DMS153 treated with DMSO at 0.1 percent for 48 hours (cell line): Measurements from ENCODE around the gene EFL1.
"Not testable (repeated sequence)": the region's sequence is repeated elsewhere in the genome, so short reads cannot be mapped to it uniquely, and the experiment has no call there.

Source experiments
- DNase-seq: peaks from one replicate; lab custom pipeline; 2025; ENCODE audit not compliant: unreplicated experiment; lab: John Stamatoyannopoulos, UW

Gene EFL1

DNA sequence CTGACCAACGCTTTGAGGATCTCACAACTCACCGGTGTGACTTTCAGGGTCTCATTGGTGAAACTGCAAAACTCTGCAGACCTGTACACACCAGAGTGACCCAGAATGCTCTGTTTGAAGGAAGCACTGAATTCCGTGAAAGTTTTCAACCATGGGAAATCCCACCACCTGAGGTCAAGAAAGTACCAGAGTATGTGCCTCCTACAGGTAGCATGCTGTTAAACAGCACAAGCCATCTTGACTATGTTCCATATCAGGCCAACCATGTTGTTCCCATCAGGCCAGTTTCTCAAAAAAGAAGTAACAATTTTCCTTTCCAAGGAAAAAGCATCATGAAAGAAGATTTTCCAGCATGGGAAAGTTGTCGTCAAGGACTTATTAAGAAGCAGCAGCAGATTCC is 19.9 kb upstream of the EFL1 start:
- not testable (repeated sequence) for DNase-seq

GRCh38 chr15:82281276-82281675 is 18.7 kb upstream of the EFL1 start:
- not testable (repeated sequence) for DNase-seq

GRCh38 chr15:82275410-82275809 is 12.9 kb upstream of the EFL1 start:
- no peak for DNase-seq

GRCh38 chr15:82272154-82272553 is 9.6 kb upstream of the EFL1 start:
- no peak for DNase-seq

DNA sequence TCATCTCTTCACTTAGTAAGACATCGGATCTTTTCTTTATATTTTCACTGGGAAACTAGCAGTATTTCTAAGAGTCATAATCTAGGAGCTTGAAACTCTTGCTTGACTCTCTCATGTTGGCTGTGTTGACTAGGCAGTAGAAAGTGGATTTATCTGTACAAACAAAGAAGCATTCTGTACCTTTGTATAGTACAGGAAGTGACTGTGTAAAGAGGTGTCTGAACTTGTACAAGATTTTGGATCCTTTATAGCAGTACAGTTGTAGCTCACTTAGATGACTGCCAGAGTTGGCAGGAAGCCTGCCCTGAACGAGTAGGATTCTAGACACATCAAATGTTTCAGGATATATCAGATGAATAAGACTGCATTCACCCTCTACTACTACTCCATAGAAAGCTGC is 5.9 kb upstream of the EFL1 start:
- DNase-seq = not testable (repeated sequence)

GRCh38 chr15:82267137-82267536 is 4.6 kb upstream of the EFL1 start:
- DNase-seq = not testable (repeated sequence)

DNA sequence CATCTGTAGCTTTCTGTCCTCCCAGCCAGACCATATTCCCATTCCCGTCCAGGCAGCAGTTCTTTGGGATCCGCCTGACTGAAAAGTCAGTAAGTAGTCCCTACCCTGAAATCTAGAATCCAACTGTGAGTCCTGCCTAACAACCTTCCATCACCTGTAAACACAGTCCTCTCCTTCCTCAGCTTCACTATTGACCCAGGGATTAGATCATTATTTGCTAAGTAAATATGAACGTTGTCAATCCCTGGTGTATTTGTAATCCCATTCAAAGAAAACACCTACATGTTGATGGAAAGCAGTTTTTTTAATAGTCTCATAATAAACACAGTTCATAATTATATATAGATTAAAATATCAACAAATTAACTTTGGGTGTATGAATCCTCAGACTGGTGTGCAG is 816 bp upstream of the EFL1 start:
- peak; percentile 29 for DNase-seq

DNA sequence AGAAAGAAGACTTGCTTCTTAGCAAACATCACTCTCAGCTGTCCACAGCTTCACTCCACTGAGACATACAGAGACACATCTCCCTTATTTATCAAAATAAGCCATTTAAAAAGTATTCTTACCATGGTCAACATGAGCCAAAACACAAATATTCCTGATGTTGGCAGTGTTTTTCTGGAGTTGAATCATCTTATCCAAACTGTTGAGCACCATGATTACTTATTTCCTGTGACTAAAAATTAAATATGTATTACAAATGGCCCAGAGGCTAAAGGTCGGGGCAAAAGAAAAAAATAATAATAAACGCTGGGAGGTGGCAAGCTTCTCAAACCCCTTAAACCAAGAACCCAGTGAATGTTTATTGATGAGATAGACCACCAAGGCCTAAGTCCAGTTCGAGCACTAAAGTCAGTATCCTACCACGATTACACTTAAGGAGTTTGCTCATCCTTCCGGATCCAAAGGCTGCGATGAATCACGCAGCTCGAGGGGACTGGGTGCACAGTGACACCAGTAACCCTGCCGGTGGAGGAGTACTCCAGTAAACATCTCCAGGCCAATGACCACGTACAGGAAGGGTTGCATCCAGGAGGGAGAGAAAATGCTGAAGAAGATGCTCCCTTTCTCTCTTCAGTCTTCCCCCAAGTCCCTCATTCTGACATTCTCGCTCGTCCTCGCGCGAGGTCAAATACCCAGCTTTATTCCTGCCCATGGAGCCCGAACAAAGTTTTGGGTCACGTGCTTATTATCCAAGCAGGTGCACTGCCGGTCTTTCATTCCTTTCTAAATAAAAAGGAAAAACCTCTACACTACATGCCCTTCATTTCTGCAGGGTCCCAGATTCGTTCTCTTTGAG is 740 bp downstream of the EFL1 start:
- DNase-seq = not testable (repeated sequence)

- not testable (repeated sequence) for DNase-seq
Observed at GRCh38 chr15:82248261-82248660, 14.3 kb downstream of the EFL1 start.

DNA sequence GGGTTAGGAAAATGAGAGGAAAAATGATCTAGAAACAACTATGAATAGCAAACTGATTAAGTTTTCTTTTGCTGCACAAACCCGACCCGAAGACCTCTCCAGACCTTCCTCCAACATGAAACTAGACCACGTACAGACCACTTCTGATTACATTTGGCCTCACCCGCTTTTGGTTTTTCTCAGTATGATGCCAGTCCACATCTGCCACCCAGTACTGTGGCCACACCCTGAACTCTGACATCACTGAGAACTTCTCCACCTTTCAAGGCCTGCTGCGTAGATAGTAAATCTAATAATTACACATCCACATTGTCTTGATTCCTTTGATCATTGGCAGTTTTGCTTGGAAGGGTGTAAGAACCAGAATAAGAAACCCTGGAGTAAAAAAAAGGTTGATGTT is 16.6 kb downstream of the EFL1 start:
- not testable (repeated sequence) for DNase-seq

- DNase-seq = not testable (repeated sequence)
Observed at GRCh38 chr15:82243644-82244043, 18.9 kb downstream of the EFL1 start.

GRCh38 chr15:82241836-82242499 is 20.6 kb downstream of the EFL1 start:
- DNase-seq = not testable (repeated sequence)

GRCh38 chr15:82239685-82240391 is 22.7 kb downstream of the EFL1 start:
- no peak for DNase-seq

GRCh38 chr15:82237944-82238534 is 24.5 kb downstream of the EFL1 start:
- not testable (repeated sequence) for DNase-seq

DNA sequence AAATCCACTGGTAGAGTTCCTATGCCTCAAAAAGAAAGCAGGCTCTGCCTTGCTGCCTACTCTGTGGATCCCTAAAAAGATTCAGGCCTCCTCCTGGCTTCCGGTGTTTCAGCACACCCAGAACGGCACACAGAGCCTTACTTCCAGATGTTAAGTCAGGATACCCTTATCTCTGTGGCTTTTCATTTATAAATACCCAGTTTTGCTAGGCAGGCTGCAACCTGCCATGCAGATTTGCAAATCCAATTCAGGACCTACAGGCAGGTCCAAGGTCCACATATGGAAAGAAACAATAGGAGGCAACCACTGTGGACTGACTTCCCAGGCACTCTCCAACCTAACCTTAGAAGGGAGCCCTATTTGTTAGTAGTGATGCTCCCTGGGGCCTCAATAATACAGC is 30.7 kb downstream of the EFL1 start:
- no peak for DNase-seq

- DNase-seq = no peak
Observed at GRCh38 chr15:82231233-82231632, 31.3 kb downstream of the EFL1 start.

DNA sequence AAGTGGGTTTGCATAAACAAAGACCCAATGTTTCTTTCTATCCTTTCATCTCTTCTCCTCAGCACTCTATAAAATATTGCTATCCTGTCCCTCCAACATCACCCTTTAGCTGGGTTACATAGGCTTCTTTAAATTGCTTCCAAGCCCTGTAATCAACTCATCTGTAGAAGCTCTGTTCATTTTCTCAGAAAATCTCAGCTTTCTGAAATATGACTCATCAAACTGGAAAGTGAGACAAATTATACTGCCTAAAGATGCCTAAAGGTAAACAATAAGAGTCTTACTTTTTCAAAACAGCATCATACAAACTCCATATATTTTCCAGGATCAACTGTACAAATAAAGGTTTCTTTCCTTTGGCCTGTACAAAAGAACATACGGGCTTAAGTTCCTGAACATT is 33.8 kb downstream of the EFL1 start:
- DNase-seq = no peak

GRCh38 chr15:82221535-82221934 is 41.0 kb downstream of the EFL1 start:
- DNase-seq = not testable (repeated sequence)

DNA sequence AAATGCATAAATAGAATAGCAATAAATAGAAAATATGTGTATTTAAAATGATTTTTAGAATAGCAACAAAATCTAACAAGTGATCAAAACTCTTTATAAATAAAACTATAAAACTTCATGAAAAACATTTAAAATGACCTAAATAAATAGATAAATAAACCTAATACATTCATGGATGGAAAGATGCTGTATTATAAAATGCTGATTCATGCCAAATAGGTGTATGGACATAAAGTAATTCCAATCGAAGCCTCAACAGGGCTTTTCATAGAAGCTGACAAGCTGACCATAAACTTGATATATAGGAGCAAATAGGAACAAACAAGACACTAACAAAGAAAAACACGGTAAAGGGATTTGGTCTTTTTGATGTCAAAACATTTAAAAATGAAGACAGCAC is 46.4 kb downstream of the EFL1 start:
- not testable (repeated sequence) for DNase-seq

DNA sequence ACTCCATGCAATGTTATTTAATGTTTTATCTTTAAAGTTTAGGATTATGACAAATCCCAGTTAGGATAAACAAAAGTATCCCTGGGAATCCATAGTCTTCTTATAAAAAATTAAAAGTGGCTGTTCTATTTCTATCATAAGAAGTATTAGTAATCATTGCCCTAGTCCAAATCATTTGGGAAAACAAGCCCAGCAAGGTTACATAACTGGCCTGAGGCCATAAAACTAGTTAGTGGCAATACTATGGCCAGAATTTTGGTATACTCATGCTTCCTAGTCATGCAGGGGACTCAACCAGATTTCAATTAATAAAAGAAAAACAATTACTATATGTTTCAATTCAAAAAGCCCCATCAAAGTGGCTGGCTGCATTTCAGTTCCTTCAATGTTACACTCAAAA is 50.3 kb downstream of the EFL1 start:
- not testable (repeated sequence) for DNase-seq

- not testable (repeated sequence) for DNase-seq
Observed at GRCh38 chr15:82210066-82210597, 52.4 kb downstream of the EFL1 start.
